WERI-Rb-1 (cell line): Measurements from ENCODE around the gene AQP12B.
"Not testable (repeated sequence)": the region's sequence is repeated elsewhere in the genome, so short reads cannot be mapped to it uniquely, and the experiment has no call there.

Experiments
- DNase-seq: peaks from one replicate; pipeline ENCODE4 v3.0.0-alpha.2; 2020
- H3K27ac ChIP-seq: fragments of 250-450 bp; sonication (Bioruptor Pico); 2 replicates; pipeline ENCODE4 v1.5.1; 2020; ENCODE audit warnings: mild to moderate bottlenecking, moderate library complexity
- H3K27me3 ChIP-seq: fragments of 250-450 bp; sonication (Bioruptor Pico); 2 replicates; pipeline ENCODE4 v1.5.1; 2021; ENCODE audit warnings: mild to moderate bottlenecking, low read depth, moderate library complexity; ENCODE audit not compliant: insufficient read depth, severe bottlenecking
- H3K36me3 ChIP-seq: fragments of 250-450 bp; sonication (Bioruptor Pico); 2 replicates; pipeline ENCODE4 v1.5.1; 2020; ENCODE audit warnings: mild to moderate bottlenecking, moderate library complexity
- H3K4me3 ChIP-seq: 2 replicates; pipeline ENCODE4 v1.5.1; 2011; ENCODE audit warnings: low read depth, mild to moderate bottlenecking, control low read depth, low read length
- H3K9me3 ChIP-seq: fragments of 250-450 bp; sonication (Bioruptor Pico); 2 replicates; pipeline ENCODE4 v1.5.1; 2021; ENCODE audit warnings: mild to moderate bottlenecking, moderate library complexity; ENCODE audit not compliant: severe bottlenecking
- CTCF ChIP-seq: IDR thresholded peaks from 2 replicates; pipeline ENCODE4 v1.5.1; 2011; ENCODE audit warnings: low read depth, mild to moderate bottlenecking, control low read depth, inconsistent platforms, low read length

The AQP12B gene

GRCh38 chr2:240663546-240664190 lies 19.0 kb downstream of the AQP12B start:
- H3K9me3 ChIP-seq: peaks cover 7% of the 10 kb centered on the region
- DNase-seq: no peak
- no peak for TF ChIP-seq CTCF
- H3K27ac ChIP-seq: no peak overlapping the region
- H3K4me3 ChIP-seq: no peak overlapping the region
- H3K36me3 ChIP-seq: no peaks in the 10 kb centered on the region
- peaks cover 8% of the 10 kb centered on the region for H3K27me3 ChIP-seq

GRCh38 chr2:240662681-240663080 lies 20.0 kb downstream of the AQP12B start:
- no peak for TF ChIP-seq CTCF
- peaks cover 8% of the 10 kb centered on the region for H3K27me3 ChIP-seq
- peaks cover 7% of the 10 kb centered on the region for H3K9me3 ChIP-seq

GRCh38 chr2:240659883-240660282 lies 22.8 kb downstream of the AQP12B start:
- not testable (repeated sequence) for H3K4me3 ChIP-seq, H3K27me3 ChIP-seq, DNase-seq, H3K36me3 ChIP-seq, H3K27ac ChIP-seq, H3K9me3 ChIP-seq

More at GRCh38 chr2:240662681-240663080, 20.0 kb downstream of the AQP12B start:
- Histone ChIP-seq H3K36me3 (no peaks in the 10 kb centered on the region), H3K4me3 (no peak overlapping the region), H3K27ac (no peak overlapping the region)
- DNase-seq: no peak

GRCh38 chr2:240655931-240656886 lies 26.5 kb downstream of the AQP12B start:
- no peaks in the 10 kb centered on the region for H3K27me3 ChIP-seq
- DNase-seq: no peak
- no peak overlapping the region for H3K4me3 ChIP-seq

GRCh38 chr2:240651185-240651584 lies 31.5 kb downstream of the AQP12B start:
- Histone ChIP-seq H3K27me3 (no peaks in the 10 kb centered on the region), H3K9me3 (no peaks in the 10 kb centered on the region), H3K27ac (no peak overlapping the region), H3K36me3 (no peaks in the 10 kb centered on the region), H3K4me3 (no peak overlapping the region)
- no peak for TF ChIP-seq CTCF
- no peak for DNase-seq

More at GRCh38 chr2:240655931-240656886, 26.5 kb downstream of the AQP12B start:
- Histone ChIP-seq H3K36me3 (no peaks in the 10 kb centered on the region), H3K9me3 (no peaks in the 10 kb centered on the region), H3K27ac (no peak overlapping the region)
- no peak for TF ChIP-seq CTCF

- no peak for TF ChIP-seq CTCF
- Histone ChIP-seq H3K4me3 (no peak overlapping the region), H3K27ac (no peak overlapping the region), H3K9me3 (no peaks in the 10 kb centered on the region), H3K36me3 (no peaks in the 10 kb centered on the region), H3K27me3 (no peaks in the 10 kb centered on the region)
- no peak for DNase-seq
These were observed 32.3 kb downstream of the AQP12B start for GRCh38 chr2:240650254-240650965.
